Measurements from ENCODE around the gene AIFM3.

DNA sequence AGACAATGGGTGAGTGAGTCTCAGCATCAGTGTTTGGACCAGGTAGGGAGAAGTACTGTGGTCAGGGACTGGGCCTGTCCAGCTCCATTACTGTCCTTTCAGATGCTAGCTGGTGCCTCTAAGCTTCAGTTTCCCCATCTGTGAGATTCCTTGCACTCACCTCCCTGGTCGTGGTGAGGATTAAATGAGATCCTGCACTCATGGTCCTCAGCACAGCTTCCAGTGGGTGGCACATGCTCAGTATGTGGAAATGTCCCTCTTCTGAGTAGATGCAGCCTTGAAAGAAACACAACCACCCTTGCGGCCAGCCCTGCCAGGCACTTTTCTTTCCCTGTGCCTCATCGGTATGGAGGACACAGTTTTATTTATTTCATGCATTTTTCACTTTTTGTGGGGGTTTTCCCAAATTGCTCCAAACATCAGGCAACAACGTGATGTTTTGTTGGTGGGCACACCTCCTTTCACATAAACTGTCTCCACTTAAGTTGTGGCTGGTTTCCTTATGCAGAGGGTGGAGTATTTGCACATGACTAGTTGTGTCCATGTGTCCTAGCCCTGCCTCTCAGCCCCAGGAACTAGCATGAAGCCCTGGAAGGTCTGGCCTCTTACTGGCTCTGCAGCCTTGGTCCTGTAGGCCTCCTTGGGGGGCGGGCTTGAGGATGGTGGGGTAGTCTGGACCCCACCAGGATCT is 16.2 kb downstream of the AIFM3 start:
- no peak for TF ChIP-seq REST (IDR thresholded peaks at IDR 0.05; ENCODE audit: low read depth)
- TF ChIP-seq POLR2AphosphoS5 (IDR thresholded peaks at IDR 0.05; ENCODE audit: low read depth, low read length), result no peak
- TF ChIP-seq, protein P1, sequence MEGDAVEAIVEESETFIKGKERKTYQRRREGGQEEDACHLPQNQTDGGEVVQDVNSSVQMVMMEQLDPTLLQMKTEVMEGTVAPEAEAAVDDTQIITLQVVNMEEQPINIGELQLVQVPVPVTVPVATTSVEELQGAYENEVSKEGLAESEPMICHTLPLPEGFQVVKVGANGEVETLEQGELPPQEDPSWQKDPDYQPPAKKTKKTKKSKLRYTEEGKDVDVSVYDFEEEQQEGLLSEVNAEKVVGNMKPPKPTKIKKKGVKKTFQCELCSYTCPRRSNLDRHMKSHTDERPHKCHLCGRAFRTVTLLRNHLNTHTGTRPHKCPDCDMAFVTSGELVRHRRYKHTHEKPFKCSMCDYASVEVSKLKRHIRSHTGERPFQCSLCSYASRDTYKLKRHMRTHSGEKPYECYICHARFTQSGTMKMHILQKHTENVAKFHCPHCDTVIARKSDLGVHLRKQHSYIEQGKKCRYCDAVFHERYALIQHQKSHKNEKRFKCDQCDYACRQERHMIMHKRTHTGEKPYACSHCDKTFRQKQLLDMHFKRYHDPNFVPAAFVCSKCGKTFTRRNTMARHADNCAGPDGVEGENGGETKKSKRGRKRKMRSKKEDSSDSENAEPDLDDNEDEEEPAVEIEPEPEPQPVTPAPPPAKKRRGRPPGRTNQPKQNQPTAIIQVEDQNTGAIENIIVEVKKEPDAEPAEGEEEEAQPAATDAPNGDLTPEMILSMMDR (IDR thresholded peaks at IDR 0.05 in 2 of 3, conservative IDR thresholded peaks at IDR 0.05 in 1 of 3; ENCODE audit: borderline replicate concordance in 1 of 3, insufficient read depth in 1 of 3, low read depth in 2 of 3, low read length in 2 of 3), result no peak
- TF ChIP-seq EZH2phosphoT487 (IDR thresholded peaks at IDR 0.05; ENCODE audit: borderline replicate concordance), result no peak
- TF ChIP-seq, protein P2, sequence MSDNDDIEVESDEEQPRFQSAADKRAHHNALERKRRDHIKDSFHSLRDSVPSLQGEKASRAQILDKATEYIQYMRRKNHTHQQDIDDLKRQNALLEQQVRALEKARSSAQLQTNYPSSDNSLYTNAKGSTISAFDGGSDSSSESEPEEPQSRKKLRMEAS (IDR thresholded peaks at IDR 0.05), result no peak
- no peak for TF ChIP-seq POLR2A (IDR thresholded peaks at IDR 0.05; ENCODE audit: borderline replicate concordance, extremely low read depth, insufficient read depth, insufficient read length)
- TF ChIP-seq EZH2 (IDR thresholded peaks at IDR 0.05), result no peak
- no peak for TF ChIP-seq YY1 (IDR thresholded peaks at IDR 0.05; ENCODE audit: extremely low read depth, insufficient replicate concordance, low read depth, low read length)
- TF ChIP-seq RAD21 (IDR thresholded peaks at IDR 0.05; ENCODE audit: low read depth), result no peak
- no peak for TF ChIP-seq SP1 (IDR thresholded peaks at IDR 0.05; ENCODE audit: low read depth)
- no peak for TF ChIP-seq ZNF274 (IDR thresholded peaks at IDR 0.05; ENCODE audit: low read depth, low read length)
- TF ChIP-seq JUND (IDR thresholded peaks at IDR 0.05), result no peak
